Bronchial epithelial cell (primary cell): ENCODE data around the gene RIC8B. TPM values are rescaled to one million over a fixed set of nuclear protein-coding genes. Genes with fewer than 3 reads are reported as not detected.

Source experiments
- DNase-seq: peaks from one replicate; pipeline ENCODE4 v3.0.0-alpha.2; 2010; ENCODE audit warnings: low read depth
- FAIRE-seq: peaks from 2 replicates; lab custom pipeline; 2011; peaks lifted over from hg19 to GRCh38; lab: Jason Lieb, UNC
- H3K27me3 ChIP-seq: 2 replicates; pipeline ENCODE4 v1.5.1; 2011; ENCODE audit warnings: low read length; ENCODE audit not compliant: control insufficient read depth, insufficient read depth
- H3K36me3 ChIP-seq: 2 replicates; pipeline ENCODE4 v1.5.1; 2011; ENCODE audit warnings: low read length; ENCODE audit not compliant: control insufficient read depth, insufficient read depth
- H3K4me3 ChIP-seq: 2 replicates; pipeline ENCODE4 v1.5.1; 2011; ENCODE audit warnings: mild to moderate bottlenecking, low read depth, low read length, control low read depth
- CTCF ChIP-seq: IDR thresholded peaks from 2 replicates; pipeline ENCODE4 v1.5.1; 2011; ENCODE audit warnings: mild to moderate bottlenecking, moderate library complexity, low read length, control low read depth, inconsistent platforms; ENCODE audit not compliant: insufficient read depth, severe bottlenecking
- total RNA-seq: library from RNA; depleted of rRNA; stranded (reverse); fragments of >200 nt; gene quantifications from 2 replicates; pipeline ENCODE4 v1.2.1, GENCODE V29; 2014

RIC8B gene
- total RNA-seq, 1 donor from 2014 or later, result 4.5 TPM

GRCh38 chr12:106774808-106775524 is 484 bp downstream of the RIC8B start:
- Histone ChIP-seq H3K4me3 (peak overlapping the region; percentile 80), H3K36me3 (no peaks in the 10 kb centered on the region), H3K27me3 (no peaks in the 10 kb centered on the region)
- FAIRE-seq, result no peak
- TF ChIP-seq CTCF, result no peak
- DNase-seq, result no peak

- no peak for TF ChIP-seq CTCF
- no peak for DNase-seq
- FAIRE-seq, result no peak
- no peaks in the 10 kb centered on the region for H3K27me3 ChIP-seq
- no peaks in the 10 kb centered on the region for H3K36me3 ChIP-seq
- H3K4me3 ChIP-seq, result no peak overlapping the region
Measured at GRCh38 chr12:106776897-106777296, 2.4 kb downstream of the RIC8B start.

DNA sequence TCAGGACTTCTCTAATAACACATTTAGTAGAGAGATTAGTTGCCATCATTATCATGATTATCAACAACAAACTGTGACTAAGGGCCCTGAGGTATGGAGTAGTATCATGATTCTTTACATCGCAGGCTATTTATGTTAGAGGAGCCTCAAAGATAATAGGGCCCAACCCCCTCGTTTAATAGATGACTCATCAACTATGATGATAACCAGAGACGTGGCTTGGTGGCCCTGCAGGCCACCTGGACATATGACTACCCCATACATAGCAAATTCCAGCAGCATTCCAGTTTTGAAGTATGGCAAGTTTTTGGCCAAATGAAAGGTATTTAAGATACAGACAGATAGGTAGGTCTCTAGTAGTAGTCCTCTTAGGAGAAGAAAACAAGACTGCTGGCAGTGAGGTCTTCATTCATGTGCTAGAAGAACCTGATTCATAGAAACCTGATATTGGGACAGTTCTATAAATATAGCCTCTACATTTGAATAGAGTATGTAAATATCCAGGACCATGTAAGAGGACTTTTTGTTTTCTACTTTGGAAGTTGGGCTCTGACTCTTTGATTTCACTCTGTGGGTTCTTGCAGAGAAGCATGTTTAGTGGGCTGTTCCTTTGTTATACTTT is 5.6 kb downstream of the RIC8B start:
- FAIRE-seq, result no peak

DNA sequence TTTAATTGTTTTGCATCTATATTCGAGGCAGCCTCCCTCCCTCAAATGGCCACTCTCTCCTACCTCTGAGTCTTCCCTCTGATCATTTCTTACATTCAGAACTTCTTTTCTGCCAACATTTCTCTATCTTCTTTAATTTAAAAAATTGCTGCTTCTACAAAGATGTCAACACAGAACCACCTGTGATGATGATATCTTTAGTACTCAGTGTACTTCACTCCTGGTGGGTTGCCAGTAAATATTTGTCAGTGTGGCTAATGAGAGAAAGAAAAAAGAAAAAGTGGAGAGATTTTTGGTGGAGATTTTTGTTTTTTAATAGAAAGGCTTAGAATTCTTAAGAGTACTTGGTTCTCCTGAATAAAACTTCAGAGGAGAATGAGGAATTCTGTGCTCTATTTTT is 8.1 kb downstream of the RIC8B start:
- FAIRE-seq, result no peak
- Histone ChIP-seq H3K4me3 (no peak overlapping the region), H3K36me3 (peaks cover 4% of the 10 kb centered on the region), H3K27me3 (no peaks in the 10 kb centered on the region)
- DNase-seq, result no peak
- TF ChIP-seq CTCF, result no peak

More for the DNA sequence above, 5.6 kb downstream of the RIC8B start:
- no peak for TF ChIP-seq CTCF
- no peaks in the 10 kb centered on the region for H3K27me3 ChIP-seq
- peaks cover 4% of the 10 kb centered on the region for H3K36me3 ChIP-seq
- H3K4me3 ChIP-seq, result no peak overlapping the region
- DNase-seq, result peak; percentile 31

DNA sequence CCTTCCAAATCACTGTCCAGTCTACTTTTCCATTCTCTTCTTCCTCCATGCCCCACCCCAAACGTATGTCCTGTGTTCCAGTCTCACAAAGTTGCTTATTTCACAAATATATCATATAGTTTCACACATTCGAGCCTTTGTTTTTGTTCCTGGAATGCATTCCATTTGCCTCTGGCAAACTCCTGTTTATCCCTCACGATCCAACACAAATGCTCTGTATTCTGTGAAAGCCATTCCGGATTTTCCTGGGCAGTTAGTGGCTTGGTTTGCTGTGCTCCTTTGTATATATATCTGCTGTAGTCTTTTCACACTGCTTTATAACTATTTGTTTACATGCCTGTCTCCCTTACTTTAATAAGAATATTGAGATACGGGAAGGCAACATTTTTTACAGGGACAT is 9.0 kb downstream of the RIC8B start:
- DNase-seq (no peak), FAIRE-seq (no peak)
- Histone ChIP-seq H3K4me3 (no peak overlapping the region), H3K36me3 (peaks cover 4% of the 10 kb centered on the region), H3K27me3 (no peaks in the 10 kb centered on the region)
- TF ChIP-seq CTCF, result no peak

GRCh38 chr12:106790020-106790419 is 15.5 kb downstream of the RIC8B start:
- FAIRE-seq (no peak), DNase-seq (peak; percentile 19)
- Histone ChIP-seq H3K27me3 (no peaks in the 10 kb centered on the region), H3K4me3 (no peak overlapping the region), H3K36me3 (no peaks in the 10 kb centered on the region)
- peak; percentile 31 for TF ChIP-seq CTCF
